ENCODE measurements around the gene CBR3.
"Not testable (repeated sequence)": the region's sequence is repeated elsewhere in the genome, so short reads cannot be mapped to it uniquely, and the experiment has no call there.

CBR3 gene

GRCh38 chr21:36127250-36127904 is 7.5 kb upstream of the CBR3 start:
- TF ChIP-seq CTCF (IDR thresholded peaks at IDR 0.05; ENCODE audit: low read length, missing control alignments), result no peak
- H3K4me3 ChIP-seq (replicated peaks; ENCODE audit: low read depth, low read length), result no peak overlapping the region
- DNase-seq (ENCODE audit: low read depth), result no peak

GRCh38 chr21:36127977-36128376 is 6.9 kb upstream of the CBR3 start:
- no peak for TF ChIP-seq CTCF (IDR thresholded peaks at IDR 0.05; ENCODE audit: low read length, missing control alignments)
- no peak overlapping the region for H3K4me3 ChIP-seq (replicated peaks; ENCODE audit: low read depth, low read length)
- DNase-seq (ENCODE audit: low read depth), result no peak

GRCh38 chr21:36129219-36129618 is 5.7 kb upstream of the CBR3 start:
- DNase-seq (ENCODE audit: low read depth), result no peak
- no peak overlapping the region for H3K4me3 ChIP-seq (replicated peaks; ENCODE audit: low read depth, low read length)
- no peak for TF ChIP-seq CTCF (IDR thresholded peaks at IDR 0.05; ENCODE audit: low read length, missing control alignments)

GRCh38 chr21:36130414-36130762 is 4.5 kb upstream of the CBR3 start:
- H3K4me3 ChIP-seq (replicated peaks; ENCODE audit: low read depth, low read length), result peak overlapping the region; percentile 37
- not testable (repeated sequence) for DNase-seq (ENCODE audit: low read depth)

GRCh38 chr21:36130839-36131238 is 4.0 kb upstream of the CBR3 start:
- not testable (repeated sequence) for DNase-seq (ENCODE audit: low read depth); H3K4me3 ChIP-seq (replicated peaks; ENCODE audit: low read depth, low read length)

GRCh38 chr21:36132696-36133095 is 2.2 kb upstream of the CBR3 start:
- no peak overlapping the region for H3K4me3 ChIP-seq (replicated peaks; ENCODE audit: low read depth, low read length)
- DNase-seq (ENCODE audit: low read depth), result no peak
- no peak for TF ChIP-seq CTCF (IDR thresholded peaks at IDR 0.05; ENCODE audit: low read length, missing control alignments)

GRCh38 chr21:36135391-36136102 is 668 bp downstream of the CBR3 start:
- peak overlapping the region; percentile 61 for H3K4me3 ChIP-seq (replicated peaks; ENCODE audit: low read depth, low read length)
- TF ChIP-seq CTCF (IDR thresholded peaks at IDR 0.05; ENCODE audit: low read length, missing control alignments), result no peak
- DNase-seq (ENCODE audit: low read depth), result peak; percentile 77

GRCh38 chr21:36139791-36140190 is 4.9 kb downstream of the CBR3 start:
- not testable (repeated sequence) for DNase-seq (ENCODE audit: low read depth); H3K4me3 ChIP-seq (replicated peaks; ENCODE audit: low read depth, low read length)

Measured in fibroblast of pulmonary artery (primary cell).